ENCODE data around the gene GALNT2. TPM values are rescaled to one million over a fixed set of nuclear protein-coding genes. Genes with fewer than 3 reads are reported as not detected.

Gene GALNT2
- total and polyA plus RNA-seq, 7 donors: 43.7 to 88.7 (median 75.7) TPM

GRCh38 chr1:230185076-230186001, 118.3 kb downstream of the GALNT2 start:
- peak in 1 of 4 donors; percentile 13 for ATAC-seq
- no peaks in the 10 kb centered on the region for H3K36me3 ChIP-seq (ENCODE audit: insufficient read depth in 1 of 2, low read depth in 1 of 2)
- whole genome bisulfite sequencing, 3 donors: 80 to 83% (median 82%) methylated on average over 10 of the region's 10 CpGs

GRCh38 chr1:230186003-230186863, 119.2 kb downstream of the GALNT2 start:
- peak; percentile 78 to 90 (median 84) for ATAC-seq
- TF ChIP-seq, protein P1, sequence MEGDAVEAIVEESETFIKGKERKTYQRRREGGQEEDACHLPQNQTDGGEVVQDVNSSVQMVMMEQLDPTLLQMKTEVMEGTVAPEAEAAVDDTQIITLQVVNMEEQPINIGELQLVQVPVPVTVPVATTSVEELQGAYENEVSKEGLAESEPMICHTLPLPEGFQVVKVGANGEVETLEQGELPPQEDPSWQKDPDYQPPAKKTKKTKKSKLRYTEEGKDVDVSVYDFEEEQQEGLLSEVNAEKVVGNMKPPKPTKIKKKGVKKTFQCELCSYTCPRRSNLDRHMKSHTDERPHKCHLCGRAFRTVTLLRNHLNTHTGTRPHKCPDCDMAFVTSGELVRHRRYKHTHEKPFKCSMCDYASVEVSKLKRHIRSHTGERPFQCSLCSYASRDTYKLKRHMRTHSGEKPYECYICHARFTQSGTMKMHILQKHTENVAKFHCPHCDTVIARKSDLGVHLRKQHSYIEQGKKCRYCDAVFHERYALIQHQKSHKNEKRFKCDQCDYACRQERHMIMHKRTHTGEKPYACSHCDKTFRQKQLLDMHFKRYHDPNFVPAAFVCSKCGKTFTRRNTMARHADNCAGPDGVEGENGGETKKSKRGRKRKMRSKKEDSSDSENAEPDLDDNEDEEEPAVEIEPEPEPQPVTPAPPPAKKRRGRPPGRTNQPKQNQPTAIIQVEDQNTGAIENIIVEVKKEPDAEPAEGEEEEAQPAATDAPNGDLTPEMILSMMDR (IDR thresholded peaks at IDR 0.05): no peak
- Histone ChIP-seq H3K4me3 (no peak overlapping the region), H3K9me3 (no peaks in the 10 kb centered on the region), H3K27ac (no peak overlapping the region), H3K4me1 (peaks cover 18% of the 10 kb centered on the region), H3K27me3 (ENCODE audit: insufficient read depth in 3 of 3, low read length in 2 of 3) (no peaks in the 10 kb centered on the region), H3K36me3 (ENCODE audit: insufficient read depth in 1 of 2, low read depth in 1 of 2) (no peaks in the 10 kb centered on the region)
- intact Hi-C loops (cut with DNase I): no loop called here
- peak in 1 of 2 donors; percentile 45 for DNase-seq
- WGBS, 3 donors: 38 to 63% (median 48%) methylated on average over 9 of the region's 9 CpGs

More at GRCh38 chr1:230185076-230186001, 118.3 kb downstream of the GALNT2 start:
- intact Hi-C loops (cut with DNase I): no loop called here
- no peak overlapping the region for H3K27ac ChIP-seq
- no peaks in the 10 kb centered on the region for H3K27me3 ChIP-seq (ENCODE audit: insufficient read depth in 3 of 3, low read length in 2 of 3)
- no peaks in the 10 kb centered on the region for H3K9me3 ChIP-seq
- H3K4me1 ChIP-seq: peaks cover 16% of the 10 kb centered on the region
- TF ChIP-seq, protein P1 (IDR thresholded peaks at IDR 0.05): no peak
- DNase-seq: no peak
- no peak overlapping the region for H3K4me3 ChIP-seq

DNA sequence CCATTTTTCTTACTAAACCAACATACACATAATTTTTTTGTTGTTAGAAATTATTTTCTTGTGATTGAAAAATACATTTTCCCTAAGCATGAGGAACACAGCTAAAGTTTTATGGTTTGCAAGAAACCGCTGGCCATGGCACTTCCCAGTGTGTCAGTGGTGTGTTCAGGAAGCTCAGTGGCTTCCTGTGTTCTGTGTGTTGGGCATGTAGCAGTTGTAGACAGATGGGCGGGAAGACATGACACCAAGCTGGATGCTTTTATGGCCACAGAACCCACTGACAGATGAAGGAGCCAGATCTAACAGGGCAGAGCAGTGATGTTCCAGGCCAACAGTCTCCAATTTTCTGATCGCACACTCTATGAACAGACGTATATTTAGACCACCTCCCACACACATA, 119.8 kb downstream of the GALNT2 start:
- no peaks in the 10 kb centered on the region for H3K9me3 ChIP-seq
- no peaks in the 10 kb centered on the region for H3K36me3 ChIP-seq (ENCODE audit: insufficient read depth in 1 of 2, low read depth in 1 of 2)
- DNase-seq (no peak), ATAC-seq (no peak)
- H3K27ac ChIP-seq: no peak overlapping the region
- no peaks in the 10 kb centered on the region for H3K27me3 ChIP-seq (ENCODE audit: insufficient read depth in 3 of 3, low read length in 2 of 3)
- no peak overlapping the region for H3K4me3 ChIP-seq
- H3K4me1 ChIP-seq: peaks cover 21% of the 10 kb centered on the region
- TF ChIP-seq, protein P1 (IDR thresholded peaks at IDR 0.05): no peak
- intact Hi-C loops (cut with DNase I): no loop called here
- whole genome bisulfite sequencing, 3 donors: 76 to 94% (median 91%) methylated on average over 4 of the region's 4 CpGs

DNA sequence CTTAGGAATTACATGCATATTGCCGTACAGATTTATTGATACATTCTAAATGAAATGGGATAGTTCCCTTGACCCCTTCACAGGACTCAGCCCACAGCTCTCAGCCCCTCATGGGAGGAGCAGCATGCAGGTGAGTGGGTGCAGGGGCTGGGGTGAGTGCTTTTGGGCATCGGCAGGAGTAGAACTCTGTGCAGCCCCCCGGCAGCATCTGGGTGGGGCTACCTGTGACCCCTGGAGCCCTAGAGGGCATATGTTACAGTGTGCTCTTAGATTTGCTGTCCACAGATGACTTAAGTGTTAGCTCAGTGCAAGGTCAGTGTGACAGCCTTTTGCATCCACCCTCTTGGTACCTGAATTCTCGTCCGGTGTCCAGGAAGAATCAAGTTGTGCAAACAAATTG, 120.3 kb downstream of the GALNT2 start:
- Histone ChIP-seq H3K36me3 (ENCODE audit: insufficient read depth in 1 of 2, low read depth in 1 of 2) (no peaks in the 10 kb centered on the region), H3K4me3 (no peak overlapping the region), H3K27me3 (ENCODE audit: insufficient read depth in 3 of 3, low read length in 2 of 3) (no peaks in the 10 kb centered on the region), H3K4me1 (peaks cover 21% of the 10 kb centered on the region), H3K9me3 (no peaks in the 10 kb centered on the region), H3K27ac (no peak overlapping the region)
- no peak for ATAC-seq
- TF ChIP-seq, protein P1 (IDR thresholded peaks at IDR 0.05): no peak
- intact Hi-C loops (cut with DNase I): no loop called here
- DNase-seq: no peak
- 95 to 99% (median 98%) methylated on average over 5 of the region's 5 CpGs for WGBS, 3 donors

All from psoas muscle (tissue), 8 donors.